IPS DF 4.7 (cell line): Measurements from ENCODE around the gene TLX1.
A peak's percentile ranks its signal among the peaks of the same experiment; 100 is the strongest.

Experiments used
- DNase-seq: peaks from one replicate; pipeline ENCODE4 v3.0.0-alpha.2; 2013; ENCODE audit warnings: low spot score; ENCODE audit errors: extremely low read depth

The TLX1 gene

DNA sequence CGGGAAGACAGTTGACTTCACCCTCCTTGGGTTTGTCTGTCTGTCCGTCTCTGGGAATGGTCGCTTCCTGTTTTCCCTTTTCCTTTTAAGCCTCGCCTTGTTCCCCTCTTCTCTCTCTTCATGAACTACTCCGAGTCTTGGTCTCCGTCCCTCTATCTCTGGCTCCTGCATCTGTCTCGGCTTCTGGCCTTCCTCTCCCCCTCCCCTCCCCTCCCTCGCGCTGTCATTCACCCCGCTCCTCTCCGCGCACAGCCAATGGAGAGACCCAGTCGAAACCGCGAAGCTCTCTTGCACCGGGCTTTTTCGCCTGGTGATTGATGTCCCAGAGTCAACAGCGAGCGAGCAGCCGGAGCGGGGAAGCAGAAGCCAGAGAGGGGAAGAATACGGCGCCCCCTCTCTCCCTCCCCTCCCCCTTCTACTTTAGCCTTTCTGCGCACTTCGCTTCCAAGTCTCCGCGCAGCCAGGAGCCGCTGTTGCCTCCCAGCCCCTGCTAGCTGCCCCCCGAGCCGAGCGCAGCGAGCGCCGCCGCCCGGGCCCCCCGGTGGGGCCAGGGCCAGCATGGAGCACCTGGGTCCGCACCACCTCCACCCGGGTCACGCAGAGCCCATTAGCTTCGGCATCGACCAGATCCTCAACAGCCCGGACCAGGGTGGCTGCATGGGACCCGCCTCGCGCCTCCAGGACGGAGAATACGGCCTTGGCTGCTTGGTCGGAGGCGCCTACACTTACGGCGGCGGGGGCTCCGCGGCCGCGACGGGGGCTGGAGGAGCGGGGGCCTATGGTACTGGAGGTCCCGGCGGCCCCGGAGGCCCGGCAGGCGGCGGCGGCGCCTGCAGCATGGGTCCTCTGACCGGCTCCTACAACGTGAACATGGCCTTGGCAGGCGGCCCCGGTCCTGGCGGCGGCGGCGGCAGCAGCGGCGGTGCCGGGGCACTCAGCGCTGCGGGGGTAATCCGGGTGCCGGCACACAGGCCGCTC is at the start of gene TLX1:
Gene TLX1 (plus strand): TSS at position 317 of the 978 bp plus-strand sequence. CDS start 242 bp downstream, at position 559.
- no peak for DNase-seq

GRCh38 chr10:101085846-101086245 is 45.3 kb upstream of the TLX1 start:
- no peak for DNase-seq

- no peak for DNase-seq
Measured at GRCh38 chr10:101087376-101087775, 43.7 kb upstream of the TLX1 start.

GRCh38 chr10:101087965-101088364 is 43.1 kb upstream of the TLX1 start:
- no peak for DNase-seq

- no peak for DNase-seq
Measured at GRCh38 chr10:101089520-101090299, 41.4 kb upstream of the TLX1 start.

DNA sequence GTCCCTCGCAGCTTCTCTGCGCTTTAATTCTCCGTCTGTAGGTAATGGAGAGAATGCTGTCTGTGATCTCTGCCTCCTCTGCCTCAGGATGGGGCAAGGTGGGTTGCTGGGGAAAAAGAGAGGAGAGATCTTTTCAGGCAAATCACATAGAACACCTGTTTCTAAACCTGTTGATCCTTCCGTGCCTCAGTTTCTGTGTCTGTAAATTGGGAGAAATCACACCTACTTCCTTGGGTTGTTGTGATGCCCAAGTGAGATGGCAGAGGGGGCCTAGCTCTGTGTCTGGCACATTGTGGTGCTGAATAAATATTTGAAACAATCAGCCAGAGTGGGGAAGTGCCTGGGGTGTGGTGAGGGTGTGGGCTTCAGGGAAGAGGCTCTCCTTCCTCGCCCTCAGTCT is 40.5 kb upstream of the TLX1 start:
- no peak for DNase-seq

DNA sequence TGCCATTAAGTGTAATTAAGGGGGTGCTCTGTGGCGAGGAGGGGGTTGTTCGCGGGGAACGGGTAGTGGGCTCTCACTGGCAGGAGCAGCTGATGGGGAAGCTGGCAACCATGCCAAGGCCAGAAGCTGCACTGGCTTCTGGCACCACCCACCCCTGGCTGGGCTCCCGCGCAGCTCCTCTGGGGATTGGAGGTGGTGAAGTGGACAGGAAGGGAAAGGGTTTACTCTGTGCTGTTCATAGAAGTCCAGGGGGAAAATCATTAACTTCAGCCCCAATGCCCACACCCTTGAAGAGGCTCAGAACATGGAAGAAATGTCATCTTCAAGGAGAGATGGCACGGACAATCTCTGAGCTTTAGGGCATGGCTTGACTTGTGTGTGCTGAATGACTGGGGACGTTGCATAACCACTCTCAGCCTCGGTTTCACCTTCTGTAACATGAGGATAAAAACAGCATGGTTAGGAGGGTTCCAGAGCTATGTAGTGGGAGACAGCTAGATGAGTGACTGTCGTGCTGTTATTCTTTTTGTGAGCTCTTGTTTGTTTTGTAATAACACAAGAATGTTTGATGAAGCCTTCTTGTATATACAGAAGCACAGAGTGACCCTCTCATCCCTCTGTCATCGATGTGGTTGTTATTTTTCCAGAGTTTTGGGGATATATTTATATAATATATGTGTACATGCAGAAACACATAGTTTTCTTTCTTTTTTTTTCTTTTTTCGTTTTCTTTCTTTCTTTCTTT is 39.4 kb upstream of the TLX1 start:
- no peak for DNase-seq

DNA sequence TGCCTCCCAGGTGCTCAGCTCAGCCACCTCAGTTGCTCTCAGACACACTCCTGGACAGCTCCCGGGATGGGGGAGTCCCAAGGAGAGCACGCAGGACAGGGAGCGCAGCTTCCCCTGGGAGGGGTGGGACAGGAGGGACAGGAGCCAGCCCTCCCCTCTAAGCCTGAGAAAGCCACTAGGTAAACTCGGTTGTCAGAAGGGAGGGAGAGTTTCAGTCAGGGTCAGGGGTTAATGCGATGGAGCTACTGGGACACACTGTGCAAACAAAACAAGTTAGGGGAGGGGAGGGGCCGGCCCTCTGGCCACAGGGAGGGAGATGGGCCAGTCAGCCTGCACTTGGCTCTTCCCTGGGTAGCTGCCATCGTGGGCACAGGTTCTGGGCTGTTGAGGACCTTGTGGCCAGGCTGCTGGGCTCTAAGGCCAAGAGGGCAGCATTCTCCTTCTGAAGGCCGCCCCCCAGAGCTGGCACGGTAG is 38.2 kb upstream of the TLX1 start:
- no peak for DNase-seq

DNA sequence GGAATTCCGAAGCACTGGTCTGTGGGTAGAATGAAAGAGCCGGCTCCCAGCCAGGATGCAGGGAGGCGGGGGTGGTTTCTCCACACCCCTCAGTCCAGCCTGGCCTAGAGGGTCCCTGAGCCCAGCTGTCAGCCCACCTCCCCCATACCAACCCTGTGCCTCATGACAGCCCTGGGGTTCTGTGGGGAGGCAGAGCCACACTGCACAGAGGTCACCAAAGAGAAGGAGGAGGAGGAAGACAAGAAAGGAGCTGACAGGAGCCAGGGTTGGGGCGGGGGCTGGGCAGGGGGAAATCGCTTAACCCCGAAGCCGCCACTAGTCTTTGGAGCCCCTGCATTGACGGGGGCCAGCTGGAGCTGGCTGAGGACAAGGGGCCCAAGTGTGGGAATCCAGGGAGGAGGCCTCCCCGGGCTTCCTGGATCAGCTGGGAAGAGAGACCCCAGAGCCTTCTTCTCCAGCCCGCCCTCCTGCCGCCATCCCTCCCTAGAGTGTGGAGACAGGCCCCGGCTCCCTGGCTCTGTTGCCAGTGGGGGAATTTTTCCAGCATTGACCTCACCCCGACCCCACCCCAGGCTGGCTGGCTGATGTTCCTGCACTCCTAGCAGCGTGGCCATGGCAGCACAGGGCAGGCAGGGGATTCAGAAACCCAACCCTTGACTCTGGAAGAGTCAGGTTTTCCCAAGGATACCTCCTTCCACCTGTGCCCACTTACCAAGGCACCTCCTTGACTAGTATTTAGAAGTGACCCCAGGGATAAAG is 36.8 kb upstream of the TLX1 start:
- no peak for DNase-seq

DNA sequence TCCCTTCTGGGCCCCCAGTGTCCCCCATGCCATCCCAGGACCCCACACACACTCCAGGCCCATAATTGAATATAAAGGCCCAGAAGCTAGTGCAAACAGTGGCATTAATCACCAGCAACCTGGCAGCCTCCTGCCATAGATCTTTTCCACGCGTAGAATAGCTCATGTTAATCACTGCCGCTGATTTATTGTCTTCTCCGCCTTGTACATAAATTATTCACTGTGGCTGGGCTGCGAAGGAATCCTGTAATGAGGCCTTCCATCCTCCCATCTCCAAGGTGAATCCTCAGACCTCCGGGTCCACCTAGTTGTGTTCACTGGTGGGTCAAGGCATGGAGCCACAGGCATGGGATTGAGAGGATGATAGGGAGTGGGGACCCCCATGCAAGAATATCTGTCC is 36.1 kb upstream of the TLX1 start:
- no peak for DNase-seq

GRCh38 chr10:101095550-101096213 is 35.4 kb upstream of the TLX1 start:
- peak; percentile 98 for DNase-seq

GRCh38 chr10:101096378-101096777 is 34.7 kb upstream of the TLX1 start:
- DNase-seq: no peak

- DNase-seq: no peak
Measured at GRCh38 chr10:101097881-101098280, 33.2 kb upstream of the TLX1 start.

GRCh38 chr10:101099901-101100300 is 31.2 kb upstream of the TLX1 start:
- no peak for DNase-seq

DNA sequence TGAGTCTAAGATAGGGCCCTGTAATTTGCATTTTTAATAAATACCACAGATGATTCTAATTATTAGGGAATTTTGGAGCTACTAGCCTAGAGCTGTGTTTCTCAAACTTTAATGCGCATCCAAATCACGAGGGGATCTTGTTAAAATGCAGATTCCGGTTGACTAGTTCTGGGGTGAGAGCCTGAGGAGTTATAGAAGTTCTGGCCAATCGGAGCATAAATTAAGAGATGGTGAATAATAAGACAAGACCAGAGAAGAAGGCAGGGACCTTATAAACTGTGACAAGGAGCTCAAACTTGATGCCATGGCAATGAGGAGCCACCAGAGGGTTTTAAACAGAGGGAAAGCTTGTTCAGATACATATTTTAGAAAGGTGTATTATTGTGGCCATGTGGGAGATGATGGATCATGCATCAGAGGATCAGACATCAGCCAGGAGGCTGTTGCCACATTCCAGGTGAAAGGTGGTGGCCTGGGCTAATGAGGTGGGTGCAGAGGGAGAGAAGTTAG is 29.7 kb upstream of the TLX1 start:
- DNase-seq: no peak

- no peak for DNase-seq
Measured at GRCh38 chr10:101103430-101103829, 27.7 kb upstream of the TLX1 start.

GRCh38 chr10:101106351-101106750 is 24.7 kb upstream of the TLX1 start:
- no peak for DNase-seq

DNA sequence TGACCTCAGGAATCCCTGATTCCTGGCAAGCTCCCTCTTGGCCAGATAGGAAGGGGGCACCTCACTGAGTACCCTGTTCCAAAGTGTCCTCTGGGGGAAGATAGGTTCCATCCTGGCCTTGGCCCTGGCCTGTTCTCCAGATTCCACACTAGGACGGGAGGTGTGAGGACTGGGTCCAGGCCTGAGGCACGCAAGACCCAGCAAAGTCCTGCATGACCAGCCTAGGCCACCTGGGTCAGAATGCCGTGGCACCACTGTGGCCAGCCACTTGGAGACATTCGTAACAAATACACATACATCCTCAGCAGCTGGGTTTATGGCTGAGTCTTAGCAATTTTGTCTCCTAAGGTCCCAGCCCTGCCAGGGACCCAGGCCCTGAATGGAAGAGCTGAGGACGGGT is 23.3 kb upstream of the TLX1 start:
- DNase-seq: no peak

DNA sequence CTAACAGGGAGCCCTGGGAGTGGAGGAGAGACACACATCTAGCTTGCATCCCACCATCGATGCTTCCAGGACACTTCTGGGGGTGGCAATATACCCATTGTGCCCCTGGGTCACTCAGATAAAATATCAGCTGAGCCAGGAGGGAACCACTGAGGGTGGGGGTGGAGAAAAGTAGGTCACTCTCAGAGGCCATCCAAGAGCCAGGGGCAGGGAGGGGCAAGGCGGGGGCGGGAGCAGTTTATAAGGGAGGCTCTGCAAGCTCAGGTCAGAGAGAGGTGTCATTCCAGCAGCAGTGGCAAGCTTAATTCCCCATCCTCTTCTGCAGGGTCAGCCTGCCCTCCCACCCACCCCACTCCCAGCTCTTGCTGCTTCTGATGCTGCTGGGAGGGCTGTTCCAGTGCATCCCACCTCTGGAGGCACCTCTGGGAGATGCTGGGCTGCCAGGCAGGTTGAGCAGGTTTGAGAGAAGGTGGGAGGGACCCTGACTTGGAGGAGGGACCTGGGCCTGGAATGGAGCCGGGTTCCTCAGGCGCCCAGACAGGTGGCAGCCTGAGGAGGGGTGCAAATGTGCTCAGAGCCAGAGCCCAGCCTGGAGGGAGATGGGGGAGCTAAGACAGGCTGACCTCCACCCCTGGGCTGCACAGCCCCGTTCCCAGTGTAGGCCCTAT is 20.1 kb upstream of the TLX1 start:
- no peak for DNase-seq
